ENCODE data around the gene HOXA7.

DNA sequence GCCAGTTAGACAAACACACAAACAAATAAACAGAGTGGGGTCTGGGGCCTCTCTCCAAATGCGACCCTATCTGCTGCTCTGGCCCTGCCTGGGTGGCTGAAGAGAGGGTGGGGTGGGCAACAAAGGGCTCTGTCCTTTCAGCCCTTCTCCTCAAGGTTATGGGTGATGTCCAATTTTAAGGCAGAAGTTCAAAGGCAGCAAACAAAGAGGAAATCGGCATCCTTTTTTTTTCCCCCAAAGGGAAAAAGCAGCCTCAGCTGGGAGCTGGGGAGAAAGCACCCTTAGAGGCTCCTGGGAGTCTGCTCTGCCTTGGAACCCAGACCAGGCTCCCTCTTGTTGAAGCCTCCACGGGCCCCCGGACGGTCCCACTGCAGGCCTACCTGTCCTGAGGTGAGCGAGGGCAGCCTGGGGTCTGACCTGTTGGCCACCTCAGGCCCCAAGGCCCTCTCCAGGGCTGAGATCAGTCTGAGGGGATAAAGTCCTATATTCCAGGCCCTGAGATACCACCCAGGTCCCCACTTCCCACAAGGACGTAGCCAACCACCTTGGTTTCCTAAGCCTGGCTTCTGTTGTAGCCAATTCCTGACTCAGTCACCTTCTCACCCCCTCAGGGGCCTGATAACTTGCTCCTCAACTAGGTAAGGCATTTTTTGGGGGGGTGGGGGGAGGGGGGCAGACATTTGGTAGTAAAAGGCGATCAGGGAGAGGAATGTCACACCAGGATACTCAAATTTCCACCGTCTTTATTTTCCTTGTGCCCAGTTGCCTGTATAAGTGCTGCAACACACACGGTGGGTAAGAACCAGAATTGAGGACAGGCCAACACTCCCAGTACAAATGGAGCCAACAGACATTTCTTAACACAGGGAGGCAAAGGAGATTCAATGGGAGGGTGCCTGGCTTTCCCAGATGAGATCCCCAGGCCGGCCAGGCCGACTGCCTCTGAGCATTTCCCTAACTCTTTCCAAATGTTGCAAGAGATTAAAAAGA is 24.3 kb upstream of the HOXA7 start:
- no peak for TF ChIP-seq ZNF274 (IDR thresholded peaks at IDR 0.05; ENCODE audit: insufficient read depth, insufficient read length)
- TF ChIP-seq EGR1 (IDR thresholded peaks at IDR 0.05; ENCODE audit: borderline replicate concordance in 1 of 2, low read depth in 2 of 2, low read length in 2 of 2): no peak
- TF ChIP-seq SIN3A (IDR thresholded peaks at IDR 0.05; ENCODE audit: low read depth, low read length): no peak
- TF ChIP-seq POLR2AphosphoS5 (IDR thresholded peaks at IDR 0.05; ENCODE audit: low read length): no peak
- TF ChIP-seq JUND (IDR thresholded peaks at IDR 0.05; ENCODE audit: low read depth, low read length): no peak
